ENCODE results near the gene WDR11. TPM values are rescaled to one million over a fixed set of nuclear protein-coding genes. Genes with fewer than 3 reads are reported as not detected.

The WDR11 gene
- total and polyA plus RNA-seq, 9 of the 15 experiments (the other 6 are each of a cell fraction or from before 2014, with no cell fraction given) = 12.4 to 50.7 (median 23.6) TPM

DNA sequence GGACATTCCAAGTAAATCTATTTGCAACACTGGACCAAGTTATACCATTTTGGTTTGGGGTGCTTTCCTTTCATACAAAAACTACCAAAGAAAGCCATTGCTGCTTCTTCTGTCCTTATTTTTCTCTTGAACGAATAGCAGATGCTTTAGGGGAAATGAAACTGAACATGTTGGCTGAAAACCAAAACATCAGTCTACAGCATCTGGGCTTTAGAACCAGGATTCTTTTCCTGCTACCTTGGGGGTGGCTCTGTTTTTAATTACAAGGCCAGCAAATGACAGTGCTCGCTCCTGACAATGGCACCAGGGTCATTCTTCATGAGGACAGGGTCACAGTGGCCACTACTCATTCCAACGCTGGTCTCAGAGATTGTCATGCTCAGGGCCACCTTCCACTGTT is 80.3 kb downstream of the WDR11 start:
- DNase-seq (ENCODE audit: extremely low read depth in 1 of 4, low spot score in 3 of 4) (no peak), FAIRE-seq (no peak), ATAC-seq (no peak)
- Histone ChIP-seq H3K9me1 (ENCODE audit: control insufficient read depth, insufficient read depth, low read length) (no peaks in the 10 kb centered on the region), H3K27ac (ENCODE audit: extremely low read depth, low read depth, low read length) (no peak overlapping the region), H3K4me3 (no peak overlapping the region), H3K27me3 (ENCODE audit: control insufficient read depth in 2 of 2, insufficient read depth in 2 of 2, low read length in 2 of 2) (peaks cover 0 to 14% of the 10 kb centered on the region in 2 experiments; a peak in 1 of 5 replicates), H2AFZ (ENCODE audit: low read depth, low read length) (no peak overlapping the region), H3K36me3 (ENCODE audit: control insufficient read depth, insufficient read depth, low read length) (no peaks in the 10 kb centered on the region), H3K9me3 (replicated peaks; ENCODE audit: control insufficient read depth, insufficient read depth, low read depth, low read length) (no peaks in the 10 kb centered on the region), H3K9ac (ENCODE audit: insufficient read depth in 1 of 2, low read depth in 2 of 2, low read length in 2 of 2) (no peak overlapping the region), H3K79me2 (ENCODE audit: control insufficient read depth, insufficient read depth, low read length) (no peaks in the 10 kb centered on the region), H3K4me1 (replicated peaks in 1 of 2; ENCODE audit: control insufficient read depth in 2 of 2, insufficient read depth in 2 of 2, low read length in 2 of 2) (no peaks in the 10 kb centered on the region), H3K4me2 (ENCODE audit: insufficient read depth, low read length) (no peak overlapping the region), H4K20me1 (replicated peaks; ENCODE audit: control insufficient read depth, insufficient read depth, low read length) (no peaks in the 10 kb centered on the region)
- BruUV-seq (replicated peaks) = no TSS peak
- intact Hi-C loops (cut with micrococcal nuclease) = no loop called here
- TF ChIP-seq ETV6 (IDR thresholded peaks at IDR 0.05; ENCODE audit: borderline replicate concordance in 1 of 2, low read depth in 2 of 2, low read length in 1 of 2) = no peak
- TF ChIP-seq ETV6 (CRISPR knock-in tag; IDR thresholded peaks at IDR 0.05; ENCODE audit: borderline replicate concordance) = no peak
- no peak for TF ChIP-seq KLF10 (CRISPR knock-in tag; IDR thresholded peaks at IDR 0.05)
- no peak for TF ChIP-seq MYNN (IDR thresholded peaks at IDR 0.05)
- TF ChIP-seq MYNN (CRISPR knock-in tag; IDR thresholded peaks at IDR 0.05) = no peak
- TF ChIP-seq MCM7 (IDR thresholded peaks at IDR 0.05) = no peak
- TF ChIP-seq NFATC3 (IDR thresholded peaks at IDR 0.05) = no peak
- TF ChIP-seq SAFB (IDR thresholded peaks at IDR 0.05; ENCODE audit: borderline replicate concordance, low read depth, low read length) = no peak
- TF ChIP-seq ZNF311 (CRISPR knock-in tag; IDR thresholded peaks at IDR 0.05) = no peak
- no peak for TF ChIP-seq TEAD4 (IDR thresholded peaks at IDR 0.05; ENCODE audit: low read length)
- TF ChIP-seq TEAD4 (CRISPR knock-in tag; IDR thresholded peaks at IDR 0.05; ENCODE audit: borderline replicate concordance) = no peak
- no peak for TF ChIP-seq ZFP1 (CRISPR knock-in tag; IDR thresholded peaks at IDR 0.05)
- TF ChIP-seq YY1 (IDR thresholded peaks at IDR 0.05; ENCODE audit: borderline replicate concordance in 1 of 3, control insufficient read depth in 1 of 3, extremely low read depth in 1 of 3, insufficient read depth in 3 of 3, insufficient read length in 1 of 3, insufficient replicate concordance in 2 of 3, low read depth in 1 of 3, low read length in 2 of 3) = no peak
- 0% methylated on average over 2 of the region's 3 CpGs for WGBS (ENCODE audit: insufficient coverage, low coverage, missing lambda C conversion rate)
- CTCF ChIA-PET (ENCODE audit: low intra/inter-chr PET ratio) = no interaction called here
- in situ Hi-C loops (cut with MboI) = loop anchor here (25.0 kb wide), 1 partner anchor 981 kb away; no protein-coding TSS in a partner anchor
- POLR2A ChIA-PET = no interaction called here

Data from K562 (cell line).